Hematopoietic multipotent progenitor cell treated with erythropoietin and hydrocortisone succinate and interleukin-3 and kit ligand, for 6 days (in vitro differentiated cells): ENCODE measurements around the gene NOVA2.

Source experiments
- DNase-seq: peaks from one replicate; pipeline ENCODE4 v3.0.0-alpha.2; 2015

The NOVA2 gene

GRCh38 chr19:45959517-45960025 lies 14.1 kb downstream of the NOVA2 start:
- no peak for DNase-seq

GRCh38 chr19:45958769-45959516 lies 14.7 kb downstream of the NOVA2 start:
- DNase-seq, result no peak

- DNase-seq, result no peak
Measured at GRCh38 chr19:45958320-45958719, 15.3 kb downstream of the NOVA2 start.

- DNase-seq, result no peak
Measured at GRCh38 chr19:45955905-45956608, 17.6 kb downstream of the NOVA2 start.

GRCh38 chr19:45954156-45954555 lies 19.5 kb downstream of the NOVA2 start:
- DNase-seq, result no peak

GRCh38 chr19:45953676-45954075 lies 20.0 kb downstream of the NOVA2 start:
- no peak for DNase-seq

- DNase-seq, result peak; percentile 86
Measured at GRCh38 chr19:45952686-45953505, 20.8 kb downstream of the NOVA2 start.

GRCh38 chr19:45952341-45952685 lies 21.4 kb downstream of the NOVA2 start:
- no peak for DNase-seq

- no peak for DNase-seq
Measured at GRCh38 chr19:45947926-45948325, 25.7 kb downstream of the NOVA2 start.

- no peak for DNase-seq
Measured at GRCh38 chr19:45940515-45940805, 33.2 kb downstream of the NOVA2 start.

GRCh38 chr19:45939792-45940514 lies 33.7 kb downstream of the NOVA2 start:
- no peak for DNase-seq

- DNase-seq, result no peak
Measured at GRCh38 chr19:45938733-45939319, 34.8 kb downstream of the NOVA2 start.

- DNase-seq, result no peak
Measured at GRCh38 chr19:45935267-45935666, 38.4 kb downstream of the NOVA2 start.

- DNase-seq, result no peak
Measured at GRCh38 chr19:45934551-45935230, 39.0 kb downstream of the NOVA2 start.

GRCh38 chr19:45933759-45934158 lies 39.9 kb downstream of the NOVA2 start:
- DNase-seq, result no peak

GRCh38 chr19:45931055-45931454 lies 42.6 kb downstream of the NOVA2 start:
- DNase-seq, result no peak

- DNase-seq, result no peak
Measured at GRCh38 chr19:45929247-45929646, 44.4 kb downstream of the NOVA2 start.

- peak; percentile 94 for DNase-seq
Measured at GRCh38 chr19:45927565-45928261, 46.0 kb downstream of the NOVA2 start.

GRCh38 chr19:45924891-45925447 lies 48.7 kb downstream of the NOVA2 start:
- DNase-seq, result no peak

- peak; percentile 50 for DNase-seq
Measured at GRCh38 chr19:45922281-45922680, 51.4 kb downstream of the NOVA2 start.

- DNase-seq, result peak; percentile 32
Measured at GRCh38 chr19:45920458-45920857, 53.2 kb downstream of the NOVA2 start.
